Endodermal cell (in vitro differentiated cells): Measurements from ENCODE around the gene ABHD16A. TPM values are rescaled to one million over a fixed set of nuclear protein-coding genes. Genes with fewer than 3 reads are reported as not detected.

Experiments used
- DNase-seq: peaks from one replicate; pipeline ENCODE4 v3.0.0-alpha.2; 2017
- H3K27ac ChIP-seq: 2 replicates; pipeline ENCODE4 v1.5.1; 2013; ENCODE audit warnings: mild to moderate bottlenecking, low read depth, low read length, moderate library complexity
- H3K27me3 ChIP-seq: 2 replicates; pipeline ENCODE4 v1.6.1; 2013; ENCODE audit warnings: mild to moderate bottlenecking, low read length, moderate library complexity; ENCODE audit not compliant: insufficient read depth, control insufficient read depth, poor library complexity, severe bottlenecking
- H3K36me3 ChIP-seq: 2 replicates; pipeline ENCODE4 v1.7.0; 2013; ENCODE audit warnings: mild to moderate bottlenecking, low read length, moderate library complexity; ENCODE audit not compliant: control insufficient read depth, insufficient read depth
- H3K4me1 ChIP-seq: one replicate; pipeline ENCODE4 v1.7.0; 2013; ENCODE audit warnings: low read length; ENCODE audit not compliant: control insufficient read depth, insufficient read depth
- H3K4me3 ChIP-seq: 2 replicates; pipeline ENCODE4 v1.5.1; 2013; ENCODE audit warnings: mild to moderate bottlenecking, low read length, moderate library complexity
- H3K9ac ChIP-seq: 2 replicates; pipeline ENCODE4 v1.6.1; 2013; ENCODE audit warnings: mild to moderate bottlenecking, low read length, moderate library complexity; ENCODE audit not compliant: poor library complexity, severe bottlenecking; ENCODE audit errors: extremely low read depth
- H3K9me3 ChIP-seq: 2 replicates; pipeline ENCODE4 v1.6.1; 2013; ENCODE audit warnings: mild to moderate bottlenecking, low read length, moderate library complexity; ENCODE audit not compliant: control insufficient read depth
- H3K27ac Mint-ChIP-seq: 2 replicates; pipeline ENCODE4 v1.8.0; 2020; ENCODE audit warnings: mixed read lengths
- H3K27me3 Mint-ChIP-seq: 2 replicates; pipeline ENCODE4 v1.8.0; 2021; ENCODE audit warnings: mild to moderate bottlenecking, mixed read lengths; ENCODE audit not compliant: insufficient read depth
- H3K36me3 Mint-ChIP-seq: 2 replicates; pipeline ENCODE4 v1.8.0; 2020; ENCODE audit warnings: low read depth, mixed read lengths
- H3K4me1 Mint-ChIP-seq: 2 replicates; pipeline ENCODE4 v1.8.0; 2020; ENCODE audit warnings: mixed read lengths
- H3K4me3 Mint-ChIP-seq: 2 replicates; pipeline ENCODE4 v1.8.0; 2020; ENCODE audit warnings: mild to moderate bottlenecking, moderate library complexity, mixed read lengths
- H3K9me3 Mint-ChIP-seq: 2 replicates; pipeline ENCODE4 v1.8.0; 2020; ENCODE audit warnings: mild to moderate bottlenecking, mixed read lengths
- WGBS, 2 experiments: methylation state at CpG; one replicate each; pipeline versions ENCODE4 v1.1.5 to v1.1.7; 2013; ENCODE audit warnings: missing lambda C conversion rate in 2 of 2, mixed read lengths in 1 of 2; ENCODE audit not compliant: insufficient coverage in 1 of 2, insufficient read length in 1 of 2; 5-methylcytosine and 5-hydroxymethylcytosine counted together
- total RNA-seq, 2 donors: library from RNA; stranded (reverse); fragmentation: NEBNext Ultra II Directional in 1 of 2; extraction: Animal tissue kit (Norgen Biotek cat#: 25700) in 1 of 2; gene quantifications; 2 replicates in 1 of 2; 3 replicates in 1 of 2; pipeline ENCODE4 v1.2.1, GENCODE V29; 2021
- TF ChIP-seq, protein P1 (sequence below): fragments of 200-600 bp; sonication (generic); conservative IDR thresholded peaks from 2 replicates; pipeline ENCODE4 v1.5.0; 2021; ENCODE audit warnings: antibody characterized with exemption, mild to moderate bottlenecking

ABHD16A gene
- total RNA-seq, 2 donors from 2014 or later: 38.3 to 59.5 TPM

DNA sequence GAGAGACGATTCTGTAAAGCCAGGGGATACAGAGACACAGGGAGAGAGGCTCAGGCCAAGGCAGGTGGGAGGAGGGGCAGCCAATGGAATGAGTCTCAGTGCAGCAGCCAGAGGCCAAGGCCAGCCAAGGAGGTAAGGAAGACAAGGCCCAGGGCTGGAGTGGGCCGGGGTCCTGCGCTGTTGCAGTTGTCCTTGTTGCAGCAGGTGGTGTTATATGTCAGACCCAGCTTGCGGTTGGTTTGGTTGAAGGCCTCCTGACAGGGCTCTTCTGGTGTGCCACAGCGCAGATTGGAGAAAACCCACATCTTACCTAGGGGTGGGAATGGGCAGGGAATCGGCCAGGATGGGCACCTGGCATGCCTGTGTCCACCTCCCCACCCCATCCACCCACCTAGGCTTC lies 15.9 kb upstream of the ABHD16A start:
- H3K9me3 ChIP-seq: no peaks in the 10 kb centered on the region
- TF ChIP-seq, protein P1, sequence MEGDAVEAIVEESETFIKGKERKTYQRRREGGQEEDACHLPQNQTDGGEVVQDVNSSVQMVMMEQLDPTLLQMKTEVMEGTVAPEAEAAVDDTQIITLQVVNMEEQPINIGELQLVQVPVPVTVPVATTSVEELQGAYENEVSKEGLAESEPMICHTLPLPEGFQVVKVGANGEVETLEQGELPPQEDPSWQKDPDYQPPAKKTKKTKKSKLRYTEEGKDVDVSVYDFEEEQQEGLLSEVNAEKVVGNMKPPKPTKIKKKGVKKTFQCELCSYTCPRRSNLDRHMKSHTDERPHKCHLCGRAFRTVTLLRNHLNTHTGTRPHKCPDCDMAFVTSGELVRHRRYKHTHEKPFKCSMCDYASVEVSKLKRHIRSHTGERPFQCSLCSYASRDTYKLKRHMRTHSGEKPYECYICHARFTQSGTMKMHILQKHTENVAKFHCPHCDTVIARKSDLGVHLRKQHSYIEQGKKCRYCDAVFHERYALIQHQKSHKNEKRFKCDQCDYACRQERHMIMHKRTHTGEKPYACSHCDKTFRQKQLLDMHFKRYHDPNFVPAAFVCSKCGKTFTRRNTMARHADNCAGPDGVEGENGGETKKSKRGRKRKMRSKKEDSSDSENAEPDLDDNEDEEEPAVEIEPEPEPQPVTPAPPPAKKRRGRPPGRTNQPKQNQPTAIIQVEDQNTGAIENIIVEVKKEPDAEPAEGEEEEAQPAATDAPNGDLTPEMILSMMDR: no peak
- no peaks in the 10 kb centered on the region for H3K27me3 ChIP-seq
- H3K9ac ChIP-seq: no peak overlapping the region
- H3K4me3 Mint-ChIP-seq: no peak overlapping the region
- no peaks in the 10 kb centered on the region for H3K36me3 ChIP-seq
- 92 to 93% methylated on average over 4 to 6 of the region's 6 CpGs for WGBS, 2 experiments
- no peaks in the 10 kb centered on the region for H3K36me3 Mint-ChIP-seq
- H3K27ac ChIP-seq: no peak overlapping the region
- no peak overlapping the region for H3K4me3 ChIP-seq
- peak; percentile 47 for DNase-seq
- no peaks in the 10 kb centered on the region for H3K27me3 Mint-ChIP-seq
- peaks cover 23% of the 10 kb centered on the region for H3K4me1 Mint-ChIP-seq
- H3K9me3 Mint-ChIP-seq: no peaks in the 10 kb centered on the region
- H3K4me1 ChIP-seq: peaks cover 3% of the 10 kb centered on the region
- no peak overlapping the region for H3K27ac Mint-ChIP-seq

DNA sequence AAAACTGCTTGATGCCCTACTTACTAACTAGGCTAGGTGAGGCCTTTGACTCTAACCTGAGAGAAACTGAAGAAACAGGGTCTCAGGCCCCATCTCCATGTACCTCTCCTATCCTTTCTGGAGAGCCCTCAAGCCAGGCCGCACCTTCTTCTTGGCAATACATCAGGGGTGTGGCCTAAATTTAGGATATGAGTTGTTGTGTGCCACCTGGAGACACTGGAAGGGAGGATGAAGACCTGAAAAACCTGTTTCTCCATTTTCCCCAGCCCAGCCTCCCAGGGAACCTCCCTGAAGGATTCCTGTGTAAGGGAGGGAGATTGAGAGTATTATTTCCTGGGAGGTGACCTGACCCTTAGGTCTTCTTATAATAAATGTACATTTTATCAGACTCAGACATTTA lies 15.1 kb upstream of the ABHD16A start:
- TF ChIP-seq, protein P1: no peak
- Histone ChIP-seq H3K4me1 (peaks cover 7% of the 10 kb centered on the region), H3K27ac (no peak overlapping the region), H3K9me3 (no peaks in the 10 kb centered on the region), H3K4me3 (no peak overlapping the region), H3K9ac (no peak overlapping the region), H3K36me3 (no peaks in the 10 kb centered on the region), H3K27me3 (no peaks in the 10 kb centered on the region)
- DNase-seq: peak; percentile 65
- Mint-ChIP-seq H3K4me3 (no peak overlapping the region), H3K9me3 (no peaks in the 10 kb centered on the region), H3K4me1 (peaks cover 31% of the 10 kb centered on the region), H3K36me3 (no peaks in the 10 kb centered on the region), H3K27me3 (no peaks in the 10 kb centered on the region), H3K27ac (no peak overlapping the region)
- 100% methylated on average over 1 of the region's 1 CpG; no CpG with 5 or more reads in 1 of the 2 experiments for WGBS, 2 experiments

DNA sequence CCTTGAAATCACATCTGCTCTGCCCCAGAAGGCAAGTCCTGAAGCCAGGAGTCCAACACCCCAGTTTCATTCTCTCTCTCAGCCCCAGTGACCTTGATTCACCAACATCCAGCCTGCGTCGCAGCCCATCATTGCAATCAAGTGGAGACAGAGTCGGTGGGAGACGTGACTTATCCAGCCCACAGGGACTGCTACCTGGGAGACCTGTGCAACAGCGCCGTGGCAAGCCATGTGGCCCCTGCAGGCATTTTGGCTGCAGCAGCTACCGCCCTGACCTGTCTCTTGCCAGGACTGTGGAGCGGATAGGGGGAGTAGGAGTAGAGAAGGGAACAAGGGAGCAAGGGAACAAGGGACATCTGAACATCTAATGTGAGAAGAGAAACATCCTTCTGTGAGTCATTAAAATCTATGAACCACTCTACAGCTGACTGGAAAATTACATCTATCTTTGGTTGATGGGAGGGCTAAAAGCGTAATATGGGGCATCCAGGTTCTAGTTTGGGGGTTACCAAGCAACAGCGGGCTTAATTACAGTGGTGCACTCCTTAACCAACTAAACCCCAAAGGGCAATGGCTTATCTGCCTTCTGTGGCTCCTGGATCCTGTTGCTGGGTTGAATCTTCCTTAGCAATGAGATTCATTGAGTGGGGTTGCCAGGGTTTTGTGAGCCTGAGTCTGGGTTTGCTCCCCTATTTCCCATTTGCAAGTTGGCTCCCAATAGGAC lies 14.5 kb upstream of the ABHD16A start:
- Mint-ChIP-seq H3K27me3 (no peaks in the 10 kb centered on the region), H3K36me3 (no peaks in the 10 kb centered on the region), H3K27ac (peak overlapping the region; percentile 67), H3K4me3 (no peak overlapping the region), H3K4me1 (peaks cover 35% of the 10 kb centered on the region), H3K9me3 (no peaks in the 10 kb centered on the region)
- H3K4me3 ChIP-seq: no peak overlapping the region
- WGBS, 2 experiments: 59 to 77% methylated on average over 7 to 10 of the region's 10 CpGs
- no peaks in the 10 kb centered on the region for H3K36me3 ChIP-seq
- no peak overlapping the region for H3K27ac ChIP-seq
- no peak overlapping the region for H3K9ac ChIP-seq
- DNase-seq: peak; percentile 90
- no peaks in the 10 kb centered on the region for H3K27me3 ChIP-seq
- H3K4me1 ChIP-seq: peaks cover 7% of the 10 kb centered on the region
- H3K9me3 ChIP-seq: no peaks in the 10 kb centered on the region
- TF ChIP-seq, protein P1: peak; percentile 78
